NCI-H2196 treated with DMSO at 0.1 percent for 48 hours (cell line): ENCODE results near the gene SLC23A2.
A peak's percentile ranks its signal among the peaks of the same experiment; 100 is the strongest.

Experiments
- DNase-seq: peaks from one replicate; lab custom pipeline; 2025; ENCODE audit not compliant: unreplicated experiment; lab: John Stamatoyannopoulos, UW

SLC23A2 gene

GRCh38 chr20:4967752-4968477 is 33.4 kb downstream of the SLC23A2 start:
- no peak for DNase-seq

GRCh38 chr20:4966826-4967751 is 34.2 kb downstream of the SLC23A2 start:
- no peak for DNase-seq

GRCh38 chr20:4962241-4962855 is 39.0 kb downstream of the SLC23A2 start:
- no peak for DNase-seq

GRCh38 chr20:4961746-4962145 is 39.6 kb downstream of the SLC23A2 start:
- no peak for DNase-seq

GRCh38 chr20:4959592-4959991 is 41.7 kb downstream of the SLC23A2 start:
- no peak for DNase-seq

- no peak for DNase-seq
These were observed 43.4 kb downstream of the SLC23A2 start for GRCh38 chr20:4957939-4958362.

GRCh38 chr20:4957187-4957586 is 44.1 kb downstream of the SLC23A2 start:
- DNase-seq = no peak

- DNase-seq = peak; percentile 43
These were observed 45.0 kb downstream of the SLC23A2 start for GRCh38 chr20:4956200-4956810.

- no peak for DNase-seq
These were observed 47.4 kb downstream of the SLC23A2 start for GRCh38 chr20:4953881-4954280.

GRCh38 chr20:4952229-4952628 is 49.1 kb downstream of the SLC23A2 start:
- DNase-seq = no peak

- no peak for DNase-seq
These were observed 50.0 kb downstream of the SLC23A2 start for GRCh38 chr20:4951299-4951698.

- no peak for DNase-seq
These were observed 50.5 kb downstream of the SLC23A2 start for GRCh38 chr20:4950841-4951240.

- no peak for DNase-seq
These were observed 50.9 kb downstream of the SLC23A2 start for GRCh38 chr20:4950437-4950836.

- DNase-seq = no peak
These were observed 51.5 kb downstream of the SLC23A2 start for GRCh38 chr20:4949833-4950178.

- no peak for DNase-seq
These were observed 53.3 kb downstream of the SLC23A2 start for GRCh38 chr20:4947817-4948559.

GRCh38 chr20:4946986-4947385 is 54.3 kb downstream of the SLC23A2 start:
- no peak for DNase-seq

- no peak for DNase-seq
These were observed 54.7 kb downstream of the SLC23A2 start for GRCh38 chr20:4946585-4946984.

- no peak for DNase-seq
These were observed 56.6 kb downstream of the SLC23A2 start for GRCh38 chr20:4944518-4945313.

GRCh38 chr20:4942331-4942730 is 59.0 kb downstream of the SLC23A2 start:
- no peak for DNase-seq
